Brain microvascular endothelial cell (primary cell): ENCODE measurements around the gene SLC6A5.

ENCODE experiments used
- DNase-seq: peaks from one replicate; pipeline ENCODE4 v3.0.0-alpha.2; 2020
- H3K27ac ChIP-seq: fragments of 250-450 bp; sonication (Bioruptor Pico); 2 replicates; pipeline ENCODE4 v1.5.1; 2020; ENCODE audit warnings: mild to moderate bottlenecking, moderate library complexity
- H3K27me3 ChIP-seq: fragments of 250-450 bp; sonication (Bioruptor Pico); replicated peaks from 2 replicates; pipeline ENCODE4 v1.5.1; 2020; ENCODE audit warnings: mild to moderate bottlenecking
- H3K36me3 ChIP-seq: fragments of 250-450 bp; sonication (Bioruptor Pico); replicated peaks from 2 replicates; pipeline ENCODE4 v1.5.1; 2020; ENCODE audit warnings: mild to moderate bottlenecking
- H3K4me3 ChIP-seq: 2 replicates; pipeline ENCODE4 v1.5.1; 2011; ENCODE audit warnings: low read depth, mild to moderate bottlenecking, control low read depth, low read length, moderate library complexity
- CTCF ChIP-seq: IDR thresholded peaks from 2 replicates; pipeline ENCODE4 v1.5.1; 2011; ENCODE audit warnings: low read depth, mild to moderate bottlenecking, moderate library complexity, low read length, control low read depth, inconsistent platforms; ENCODE audit errors: missing control alignments
- in situ Hi-C: cut with HindIII; loops from 2 replicates; pipeline ENCODE4 v1.10.0; 2017; ENCODE audit warnings: low sequenced_read_pairs, low pct_ligation_motif_present

The SLC6A5 gene

GRCh38 chr11:20583201-20583600 lies 16.2 kb upstream of the SLC6A5 start:
- no peak for TF ChIP-seq CTCF
- in situ Hi-C loops, result no loop called here
- H3K36me3 ChIP-seq, result no peaks in the 10 kb centered on the region
- H3K27me3 ChIP-seq, result no peaks in the 10 kb centered on the region
- H3K27ac ChIP-seq, result no peak overlapping the region
- no peak for DNase-seq
- H3K4me3 ChIP-seq, result no peak overlapping the region

GRCh38 chr11:20584093-20584774 lies 15.2 kb upstream of the SLC6A5 start:
- no peak for DNase-seq
- no peak overlapping the region for H3K4me3 ChIP-seq
- no peaks in the 10 kb centered on the region for H3K36me3 ChIP-seq
- no peak for TF ChIP-seq CTCF
- no peaks in the 10 kb centered on the region for H3K27me3 ChIP-seq
- in situ Hi-C loops, result no loop called here
- no peak overlapping the region for H3K27ac ChIP-seq

- no peak for TF ChIP-seq CTCF
- Histone ChIP-seq H3K27ac (no peak overlapping the region), H3K36me3 (no peaks in the 10 kb centered on the region), H3K27me3 (no peaks in the 10 kb centered on the region), H3K4me3 (no peak overlapping the region)
- in situ Hi-C loops, result no loop called here
- DNase-seq, result no peak
Measured at GRCh38 chr11:20589796-20590195, 9.6 kb upstream of the SLC6A5 start.

GRCh38 chr11:20590381-20590780 lies 9.0 kb upstream of the SLC6A5 start:
- DNase-seq, result no peak
- Histone ChIP-seq H3K4me3 (no peak overlapping the region), H3K27me3 (no peaks in the 10 kb centered on the region), H3K36me3 (no peaks in the 10 kb centered on the region), H3K27ac (no peak overlapping the region)
- in situ Hi-C loops, result no loop called here
- TF ChIP-seq CTCF, result no peak

- H3K36me3 ChIP-seq, result no peaks in the 10 kb centered on the region
- no peak for DNase-seq
- H3K4me3 ChIP-seq, result no peak overlapping the region
- H3K27ac ChIP-seq, result no peak overlapping the region
- peaks cover 21% of the 10 kb centered on the region for H3K27me3 ChIP-seq
- TF ChIP-seq CTCF, result no peak
- in situ Hi-C loops, result no loop called here
Measured at GRCh38 chr11:20592741-20593140, 6.7 kb upstream of the SLC6A5 start.
